A549 treated with CORT108297 at 1 μM for 4 hours (cell line): Measurements from ENCODE around the gene FAH. TPM values are rescaled to one million over a fixed set of nuclear protein-coding genes. Genes with fewer than 3 reads are reported as not detected.

ENCODE experiments used
- total RNA-seq: library from RNA; stranded (reverse); fragments of 200-300 nt; extraction: Qiagen RNA extraction; gene quantifications from 5 replicates; pipeline ENCODE4 v1.2.3, GENCODE V29; 2022

Gene FAH
- 32.1 to 38.8 TPM (median 36.0 TPM) in 5 replicates for total RNA-seq

DNA sequence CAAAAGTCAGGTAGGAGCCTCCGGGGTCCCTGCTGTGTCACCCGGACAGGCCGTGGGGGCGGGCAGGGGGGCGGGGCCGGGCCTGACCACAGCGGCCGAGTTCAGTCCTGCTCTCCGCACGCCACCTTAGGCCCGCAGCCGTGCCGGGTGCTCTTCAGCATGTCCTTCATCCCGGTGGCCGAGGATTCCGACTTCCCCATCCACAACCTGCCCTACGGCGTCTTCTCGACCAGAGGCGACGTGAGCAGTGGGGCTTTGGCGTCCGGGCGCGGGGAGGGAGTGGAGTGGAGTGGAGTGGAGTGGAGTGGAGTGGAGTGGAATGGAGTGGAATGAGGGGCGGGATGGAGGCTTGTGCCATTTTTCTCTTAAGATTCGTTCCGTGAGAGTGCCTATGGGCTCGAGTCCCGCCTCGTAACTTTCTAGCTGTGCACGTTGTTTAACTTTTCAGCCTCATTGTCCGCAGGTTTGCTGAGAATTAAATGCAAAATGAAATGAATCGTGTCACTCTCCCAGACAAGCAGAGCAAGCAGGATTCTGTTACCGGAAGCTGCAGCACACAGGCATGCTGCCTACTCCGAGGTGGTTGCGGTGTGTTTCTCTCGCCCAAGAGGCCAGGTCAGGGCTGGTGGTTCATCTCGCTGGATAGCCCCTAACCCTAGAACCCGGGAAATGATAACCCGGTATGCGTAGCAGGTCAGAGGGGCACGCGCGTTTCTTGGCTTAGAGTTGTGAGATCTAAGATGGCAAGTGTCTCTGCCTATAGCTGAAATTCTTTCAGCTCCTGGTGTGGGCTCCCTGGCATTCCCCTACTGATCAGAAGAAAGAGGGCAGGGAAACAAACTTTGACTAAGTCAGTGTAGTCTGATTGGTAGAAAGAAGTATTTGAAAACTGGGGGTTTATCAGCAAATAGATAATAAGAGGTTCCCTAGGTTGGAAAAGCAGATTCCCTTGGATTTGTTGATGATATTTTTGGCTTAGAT is at the start of gene FAH:
Gene FAH, plus strand, starts transcription at position 104 of the 981 bp plus-strand sequence. Its CDS starts 56 bp downstream, at position 160.

Other genes with a start within 250 kb of the FAH start
- gene BCL2A1, start 181.8 kb upstream of the FAH start, total RNA-seq, result 11.8 to 18.5 TPM (median 14.3 TPM) in 5 replicates
- gene ZFAND6, start 93.3 kb upstream of the FAH start, total RNA-seq, result 103 to 127 TPM (median 108 TPM) in 5 replicates
- gene CTXND1, start 99.2 kb downstream of the FAH start, total RNA-seq, result 0.01 to 0.02 TPM (median 0.01 TPM) in 3 of 5 replicates, not detected in the others